Psoas muscle (tissue), 8 donors: Measurements from ENCODE around the gene KDM2B. TPM values are rescaled to one million over a fixed set of nuclear protein-coding genes. Genes with fewer than 3 reads are reported as not detected.
A peak's percentile ranks its signal among the peaks of the same experiment; 100 is the strongest.

Experiments used
- ATAC-seq, 4 donors: fragments of 200-7000 bp; cut with Tn5 transposase; one replicate each; pipeline ENCODE4 v1.9.1; 2020; ENCODE audit warnings: moderate library complexity in 3 of 4, mild to moderate bottlenecking in 2 of 4
- DNase-seq, 2 donors: peaks; one replicate each; pipeline ENCODE4 v3.0.0-alpha.2; 2020
- H3K27ac ChIP-seq: fragments of 200-600 bp; one replicate; pipeline ENCODE4 v1.8.0; 2022
- H3K27me3 ChIP-seq, 3 donors: fragments of 200-600 bp in 1 of 3; one replicate each; pipeline versions ENCODE4 v1.6.1 to v1.8.0; 2013 to 2022; ENCODE audit warnings: low read length in 2 of 3, mild to moderate bottlenecking in 2 of 3, moderate library complexity in 1 of 3; ENCODE audit not compliant: insufficient read depth in 3 of 3
- H3K36me3 ChIP-seq, 2 donors: fragments of 200-600 bp in 1 of 2; one replicate each; pipeline versions ENCODE4 v1.6.1 to v1.8.0; 2013 to 2022; ENCODE audit warnings: low read depth in 1 of 2, mild to moderate bottlenecking in 1 of 2, moderate library complexity in 1 of 2; ENCODE audit not compliant: insufficient read depth in 1 of 2
- H3K4me1 ChIP-seq: fragments of 200-600 bp; one replicate; pipeline ENCODE4 v1.8.0; 2022
- H3K4me3 ChIP-seq: fragments of 200-600 bp; one replicate; pipeline ENCODE4 v1.8.0; 2022; ENCODE audit warnings: mild to moderate bottlenecking
- H3K9me3 ChIP-seq: fragments of 200-600 bp; one replicate; pipeline ENCODE4 v1.8.0; 2022
- CTCF ChIP-seq: fragments of 200-600 bp; IDR thresholded peaks from one replicate; pipeline ENCODE4 v1.8.0; 2022; ENCODE audit warnings: antibody characterized with exemption
- WGBS, 3 donors: extraction: QIAGEN DNeasy Blood & Tissue Kit; methylation state at CpG; one replicate each; pipeline versions ENCODE4 v1.1.6 to v1.1.7; 2013; 5-methylcytosine and 5-hydroxymethylcytosine counted together
- intact Hi-C, 2 donors: fragments of 100-400 bp; cut with DNase I; formaldehyde crosslinking; loops; one replicate each; pipeline versions ENCODE4 v1.11.0 to v1.14.2; 2022
- polyA plus RNA-seq, 3 donors: library from polyadenylated mRNA; stranded (reverse); fragments of 200-250 nt; gene quantifications; one replicate each; pipeline ENCODE4 v1.2.3, GENCODE V29; 2013
- total RNA-seq, 4 donors: library from RNA; stranded (reverse); fragmentation: NEBNext Ultra II Directional in 2 of 4; extraction: Animal tissue kit (Norgen Biotek cat#: 25700) in 2 of 4; gene quantifications; one replicate each; pipeline versions ENCODE4 v1.2.1 to v1.2.4, GENCODE V29; 2021 to 2023
- donor health status: healthy with polysubstance abuse.
- donor health status: DM: no; HTN: no; CAD: no; lungs with moderate emphysema.
- donor health status: Bipolar disorder and iron deficiency.
- donor health status: healthy.
- donor health status: DM: yes; HTN: yes; CAD: no.
- donor health status: DM: no; HTN: no; CAD: no.
- donor health status: DM: no; HTN: no; CAD: no.
- donor health status: DM: yes; HTN: yes; CAD: no.

Gene KDM2B
- total and polyA plus RNA-seq, 7 donors = 6.3 to 11.5 (median 9.9) TPM

- ATAC-seq (no peak), DNase-seq (no peak)
- no peak overlapping the region for H3K27ac ChIP-seq
- intact Hi-C loops = no loop called here
- H3K36me3 ChIP-seq = peaks cover 0 to 11% of the 10 kb centered on the region in 2 donors
- H3K9me3 ChIP-seq = no peaks in the 10 kb centered on the region
- peaks cover 16% of the 10 kb centered on the region for H3K4me1 ChIP-seq
- H3K4me3 ChIP-seq = no peak overlapping the region
- H3K27me3 ChIP-seq = no peaks in the 10 kb centered on the region
- TF ChIP-seq CTCF = no peak
- 88 to 95% (median 94%) methylated on average over 18 of the region's 18 CpGs for WGBS, 3 donors
These were observed 127.2 kb downstream of the KDM2B start for GRCh38 chr12:121453629-121454028.

DNA sequence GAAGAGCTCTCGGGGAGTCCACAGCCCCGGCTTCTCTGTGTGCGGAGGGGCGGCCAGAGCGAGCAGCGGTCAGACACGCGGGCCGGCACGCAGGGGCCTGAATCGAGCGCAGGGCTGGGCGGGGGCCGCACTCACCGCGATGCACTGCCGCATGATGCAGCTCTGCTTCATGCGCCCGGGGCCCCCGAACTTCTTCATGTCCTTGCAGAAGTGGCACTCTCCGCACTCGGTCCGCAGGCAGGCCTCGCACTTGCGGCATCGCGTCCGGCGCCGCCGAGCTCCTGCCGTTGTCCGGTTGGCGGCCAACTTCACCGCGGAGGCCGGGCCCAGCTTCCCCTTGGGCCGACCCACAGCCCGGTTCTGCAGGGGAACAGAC, 127.8 kb downstream of the KDM2B start:
- WGBS, 3 donors = 85 to 89% (median 89%) methylated on average over 39 of the region's 39 CpGs
- Histone ChIP-seq H3K9me3 (no peaks in the 10 kb centered on the region), H3K36me3 (peaks cover 0 to 11% of the 10 kb centered on the region in 2 donors), H3K27ac (no peak overlapping the region), H3K4me3 (no peak overlapping the region), H3K4me1 (peaks cover 16% of the 10 kb centered on the region), H3K27me3 (no peaks in the 10 kb centered on the region)
- DNase-seq (no peak), ATAC-seq (no peak)
- intact Hi-C loops = no loop called here
- TF ChIP-seq CTCF = no peak

DNA sequence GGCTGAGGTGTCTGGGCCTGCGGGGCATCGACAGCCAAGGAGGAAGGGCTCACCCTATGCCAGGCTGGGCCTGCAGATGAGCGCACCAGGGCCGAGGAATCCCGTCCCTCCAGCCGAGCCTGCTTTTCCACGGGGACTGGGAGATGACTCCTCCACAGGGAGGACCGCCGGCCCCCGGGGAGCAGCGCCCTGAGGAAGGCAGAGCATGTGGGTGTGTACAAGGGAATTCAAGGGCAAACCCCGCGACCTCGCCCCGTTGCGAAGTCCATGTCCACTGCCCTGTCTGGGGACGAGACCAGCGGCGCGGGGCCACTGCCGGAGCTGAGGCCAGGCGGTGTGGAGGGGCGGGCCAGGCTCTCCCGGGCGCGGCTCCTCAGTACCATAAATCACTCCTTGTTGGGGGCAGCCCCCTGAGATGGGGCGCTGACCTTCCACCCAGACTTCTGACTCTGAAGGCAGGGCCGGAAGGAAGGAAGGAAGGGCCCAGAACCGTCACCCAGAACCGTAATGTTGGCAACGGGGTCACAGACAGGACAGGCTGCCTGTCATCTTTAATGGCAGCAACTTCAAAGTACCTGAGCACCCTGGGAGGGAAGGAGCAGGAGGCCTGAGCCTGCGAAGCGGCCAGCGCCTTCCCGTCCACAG, 128.4 kb downstream of the KDM2B start:
- H3K27me3 ChIP-seq = no peaks in the 10 kb centered on the region
- no peaks in the 10 kb centered on the region for H3K9me3 ChIP-seq
- no peak for TF ChIP-seq CTCF
- peak; percentile 23 to 31 (median 28) for ATAC-seq
- H3K27ac ChIP-seq = peak overlapping the region; percentile 10
- 60 to 67% (median 66%) methylated on average over 30 to 35 of the region's 35 CpGs for WGBS, 3 donors
- intact Hi-C loops = no loop called here
- peak overlapping the region; percentile 38 for H3K4me3 ChIP-seq
- peaks cover 16% of the 10 kb centered on the region for H3K4me1 ChIP-seq
- peaks cover 0 to 11% of the 10 kb centered on the region in 2 donors for H3K36me3 ChIP-seq
- no peak for DNase-seq

- peaks cover 13% of the 10 kb centered on the region for H3K4me1 ChIP-seq
- no peak for ATAC-seq
These were observed 128.9 kb downstream of the KDM2B start for GRCh38 chr12:121451961-121452339.

More at GRCh38 chr12:121451961-121452339, 128.9 kb downstream of the KDM2B start:
- intact Hi-C loops = no loop called here
- H3K27ac ChIP-seq = peak overlapping the region; percentile 10
- H3K27me3 ChIP-seq = no peaks in the 10 kb centered on the region
- peaks cover 0 to 11% of the 10 kb centered on the region in 2 donors for H3K36me3 ChIP-seq
- WGBS, 3 donors = 46 to 49% (median 47%) methylated on average over 4 of the region's 4 CpGs
- no peak for TF ChIP-seq CTCF
- peak overlapping the region; percentile 38 for H3K4me3 ChIP-seq
- no peak for DNase-seq
- H3K9me3 ChIP-seq = no peaks in the 10 kb centered on the region
